GM12875 (cell line): Measurements from ENCODE around the gene TGFBR3.

Experiments used
- H3K4me3 ChIP-seq: one replicate; pipeline ENCODE4 v1.5.1; 2011; ENCODE audit warnings: low read depth, low read length, control low read depth
- CTCF ChIP-seq: IDR thresholded peaks from 2 replicates; pipeline ENCODE4 v1.5.1; 2011; ENCODE audit warnings: low read depth, mild to moderate bottlenecking, control low read depth, inconsistent platforms, low read length, moderate library complexity, borderline replicate concordance; ENCODE audit not compliant: insufficient read depth

The TGFBR3 gene

GRCh38 chr1:91884459-91885212 is 1.3 kb downstream of the TGFBR3 start:
- H3K4me3 ChIP-seq, result peak overlapping the region; percentile 98
- TF ChIP-seq CTCF, result no peak

- no peak overlapping the region for H3K4me3 ChIP-seq
- TF ChIP-seq CTCF, result peak; percentile 32; the same call in 1 of the 2 replicates
Observed at GRCh38 chr1:91883470-91883869, 2.5 kb downstream of the TGFBR3 start.

GRCh38 chr1:91881280-91881679 is 4.7 kb downstream of the TGFBR3 start:
- H3K4me3 ChIP-seq, result no peak overlapping the region
- no peak for TF ChIP-seq CTCF

- TF ChIP-seq CTCF, result no peak
- H3K4me3 ChIP-seq, result no peak overlapping the region
Observed at GRCh38 chr1:91879733-91880132, 6.2 kb downstream of the TGFBR3 start.

GRCh38 chr1:91877574-91878208 is 8.3 kb downstream of the TGFBR3 start:
- TF ChIP-seq CTCF, result no peak
- no peak overlapping the region for H3K4me3 ChIP-seq

- no peak overlapping the region for H3K4me3 ChIP-seq
- TF ChIP-seq CTCF, result no peak
Observed at GRCh38 chr1:91876781-91877573, 9.0 kb downstream of the TGFBR3 start.
